Measurements from ENCODE around the gene FBRS.

Gene FBRS

DNA sequence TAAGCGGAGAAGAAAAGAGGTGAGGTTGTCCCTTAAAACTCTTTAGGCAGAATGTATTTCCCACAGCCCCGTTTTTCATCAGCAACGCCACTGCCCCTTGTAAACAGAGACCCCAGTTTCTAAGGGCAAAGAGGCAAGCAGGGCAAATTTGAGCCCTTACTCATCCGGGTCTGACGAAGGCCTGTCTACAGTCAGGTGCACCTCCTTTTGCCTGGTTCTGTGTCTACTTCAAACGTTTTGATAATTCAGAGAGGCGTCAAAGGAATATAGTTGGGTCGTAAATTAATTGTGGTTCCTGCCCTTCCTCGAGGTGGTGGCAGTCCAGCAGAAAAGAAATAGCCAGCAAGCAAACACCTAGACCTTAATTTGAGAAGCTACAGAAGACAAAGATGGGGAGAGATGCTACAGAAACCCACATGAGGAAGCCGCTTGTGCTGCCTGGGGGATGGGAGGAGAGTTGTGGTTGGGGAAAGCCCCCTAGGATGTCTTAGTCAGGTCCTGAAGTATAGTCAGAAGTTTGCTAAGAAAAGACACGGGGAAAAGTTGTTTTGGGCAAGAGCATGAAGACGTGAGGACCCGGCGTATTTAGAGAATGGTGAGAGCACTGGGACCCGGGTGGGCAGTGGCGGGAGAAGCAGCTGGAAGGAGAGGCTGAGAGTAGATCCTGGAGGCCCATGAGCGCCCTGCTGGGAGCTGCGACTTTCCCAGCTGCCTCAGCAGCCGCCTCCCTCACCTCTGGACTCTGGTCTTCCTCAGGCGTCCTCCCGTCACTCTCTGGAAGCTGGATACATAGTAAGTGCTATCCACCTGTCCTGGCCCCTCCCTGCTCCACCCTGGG, 2.4 kb downstream of the FBRS start:
- Mint-ChIP-seq H3K36me3 (ENCODE audit: low read depth) (peaks cover 45% of the 10 kb centered on the region), H3K4me1 (peaks cover 36% of the 10 kb centered on the region), H3K4me3 (peak overlapping the region; percentile 71 to 86 (median 83)), H3K9me3 (no peaks in the 10 kb centered on the region), H3K27ac (peak overlapping the region; percentile 49 to 73 (median 62)), H3K27me3 (ENCODE audit: low read depth) (peaks cover 4% of the 10 kb centered on the region)
- TF ChIP-seq, protein P1, sequence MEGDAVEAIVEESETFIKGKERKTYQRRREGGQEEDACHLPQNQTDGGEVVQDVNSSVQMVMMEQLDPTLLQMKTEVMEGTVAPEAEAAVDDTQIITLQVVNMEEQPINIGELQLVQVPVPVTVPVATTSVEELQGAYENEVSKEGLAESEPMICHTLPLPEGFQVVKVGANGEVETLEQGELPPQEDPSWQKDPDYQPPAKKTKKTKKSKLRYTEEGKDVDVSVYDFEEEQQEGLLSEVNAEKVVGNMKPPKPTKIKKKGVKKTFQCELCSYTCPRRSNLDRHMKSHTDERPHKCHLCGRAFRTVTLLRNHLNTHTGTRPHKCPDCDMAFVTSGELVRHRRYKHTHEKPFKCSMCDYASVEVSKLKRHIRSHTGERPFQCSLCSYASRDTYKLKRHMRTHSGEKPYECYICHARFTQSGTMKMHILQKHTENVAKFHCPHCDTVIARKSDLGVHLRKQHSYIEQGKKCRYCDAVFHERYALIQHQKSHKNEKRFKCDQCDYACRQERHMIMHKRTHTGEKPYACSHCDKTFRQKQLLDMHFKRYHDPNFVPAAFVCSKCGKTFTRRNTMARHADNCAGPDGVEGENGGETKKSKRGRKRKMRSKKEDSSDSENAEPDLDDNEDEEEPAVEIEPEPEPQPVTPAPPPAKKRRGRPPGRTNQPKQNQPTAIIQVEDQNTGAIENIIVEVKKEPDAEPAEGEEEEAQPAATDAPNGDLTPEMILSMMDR (IDR thresholded peaks at IDR 0.05; ENCODE audit: unreplicated experiment in 3 of 3): no peak

DNA sequence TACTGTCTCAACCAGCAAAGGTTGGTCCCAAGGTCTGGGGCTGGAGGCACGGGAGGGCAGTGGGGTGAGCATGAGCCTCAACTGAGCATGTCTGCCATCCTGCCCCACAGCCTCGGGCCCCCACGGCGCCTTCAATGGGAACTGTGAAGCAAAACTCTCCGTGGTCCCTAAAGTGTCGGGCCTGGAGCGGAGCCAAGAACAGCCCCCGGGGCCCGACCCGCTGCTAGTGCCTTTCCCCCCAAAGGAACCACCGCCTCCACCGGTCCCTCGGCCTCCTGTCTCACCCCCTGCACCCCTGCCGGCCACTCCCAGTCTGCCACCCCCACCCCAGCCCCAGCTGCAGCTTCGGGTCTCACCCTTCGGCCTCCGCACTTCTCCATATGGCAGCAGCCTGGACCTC, 4.2 kb downstream of the FBRS start:
- H3K27me3 Mint-ChIP-seq (ENCODE audit: low read depth): peaks cover 4% of the 10 kb centered on the region
- TF ChIP-seq, protein P1 (IDR thresholded peaks at IDR 0.05; ENCODE audit: unreplicated experiment in 3 of 3): no peak
- peaks cover 51% of the 10 kb centered on the region for H3K36me3 Mint-ChIP-seq (ENCODE audit: low read depth)
- H3K9me3 Mint-ChIP-seq: no peaks in the 10 kb centered on the region
- peak overlapping the region; percentile 71 to 86 (median 83) for H3K4me3 Mint-ChIP-seq
- H3K27ac Mint-ChIP-seq: no peak overlapping the region
- H3K4me1 Mint-ChIP-seq: peaks cover 32% of the 10 kb centered on the region

DNA sequence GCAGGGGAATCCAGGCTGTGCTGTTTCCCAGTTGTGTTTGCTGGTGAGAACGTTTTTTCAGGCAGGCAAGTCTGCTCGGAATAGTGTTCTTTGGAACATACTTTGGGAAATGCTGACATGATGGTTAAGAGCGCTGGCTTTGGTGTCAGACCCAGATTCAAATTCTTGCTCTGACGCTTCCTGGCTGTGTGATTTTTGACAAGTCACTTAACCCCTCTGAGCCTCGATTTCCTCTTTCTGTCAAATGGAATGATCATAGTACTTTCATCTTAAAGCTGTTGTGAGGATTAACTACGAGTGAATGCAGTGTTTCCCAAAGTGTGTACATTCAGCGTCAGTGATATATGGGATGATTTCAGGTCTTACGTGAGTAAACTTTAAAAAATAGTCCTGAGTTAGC, 4.8 kb downstream of the FBRS start:
- no peaks in the 10 kb centered on the region for H3K9me3 Mint-ChIP-seq
- H3K4me3 Mint-ChIP-seq: peak overlapping the region; percentile 31 to 74 (median 51)
- H3K36me3 Mint-ChIP-seq (ENCODE audit: low read depth): peaks cover 56% of the 10 kb centered on the region
- H3K27ac Mint-ChIP-seq: peak overlapping the region in 1 of 3 experiments; percentile 64
- H3K4me1 Mint-ChIP-seq: peaks cover 30% of the 10 kb centered on the region
- peaks cover 4% of the 10 kb centered on the region for H3K27me3 Mint-ChIP-seq (ENCODE audit: low read depth)
- TF ChIP-seq, protein P1 (IDR thresholded peaks at IDR 0.05; ENCODE audit: unreplicated experiment in 3 of 3): no peak

DNA sequence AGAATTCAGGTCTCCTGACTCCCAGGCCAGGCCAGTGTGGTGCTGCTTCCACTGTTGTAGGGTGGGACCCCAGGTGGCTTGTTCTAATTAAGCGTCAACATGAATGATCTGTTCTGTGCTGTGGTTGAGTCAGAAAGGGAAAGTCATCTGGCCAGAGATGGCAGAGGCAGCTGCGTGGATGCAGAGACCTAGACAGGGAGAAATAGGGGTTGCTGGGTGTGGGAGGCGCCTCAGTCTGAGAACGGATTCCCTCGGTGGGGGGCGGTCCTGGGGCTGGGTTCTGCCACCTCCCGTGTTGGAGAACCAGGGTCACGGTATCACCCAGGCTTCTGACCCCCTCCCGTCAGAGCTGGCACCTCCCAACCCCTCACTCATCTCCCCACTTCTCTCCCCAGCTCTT, 5.6 kb downstream of the FBRS start:
- TF ChIP-seq, protein P1 (IDR thresholded peaks at IDR 0.05; ENCODE audit: unreplicated experiment in 3 of 3): no peak
- Mint-ChIP-seq H3K9me3 (no peaks in the 10 kb centered on the region), H3K27ac (peak overlapping the region in 1 of 3 experiments; percentile 56), H3K36me3 (ENCODE audit: low read depth) (peaks cover 58% of the 10 kb centered on the region), H3K4me1 (peaks cover 30% of the 10 kb centered on the region), H3K27me3 (ENCODE audit: low read depth) (peaks cover 4% of the 10 kb centered on the region), H3K4me3 (peak overlapping the region; percentile 34 to 64 (median 41))

DNA sequence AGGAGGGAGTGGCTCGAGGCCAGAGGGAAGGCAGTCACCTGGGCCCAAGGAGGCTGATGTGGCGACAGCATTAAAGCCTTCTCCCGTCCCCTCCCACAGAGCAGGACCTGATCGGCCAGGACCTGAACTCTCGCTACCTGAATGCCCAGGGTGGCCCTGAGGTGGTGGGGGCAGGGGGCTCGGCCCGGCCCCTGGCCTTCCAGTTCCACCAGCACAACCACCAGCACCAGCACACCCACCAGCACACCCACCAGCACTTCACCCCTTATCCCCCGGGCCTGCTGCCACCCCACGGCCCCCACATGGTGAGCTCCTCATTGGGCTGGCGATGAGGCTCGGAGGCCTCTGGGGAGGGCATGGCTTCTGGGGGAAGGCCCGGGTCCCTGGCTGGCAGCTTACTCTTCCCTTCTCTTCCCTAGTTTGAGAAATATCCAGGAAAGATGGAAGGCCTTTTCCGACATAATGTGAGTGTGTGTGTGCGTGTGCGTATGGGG, 6.4 kb downstream of the FBRS start:
- TF ChIP-seq, protein P1 (IDR thresholded peaks at IDR 0.05; ENCODE audit: unreplicated experiment in 3 of 3): no peak
- Mint-ChIP-seq H3K36me3 (ENCODE audit: low read depth) (peaks cover 56% of the 10 kb centered on the region), H3K4me3 (no peak overlapping the region), H3K27ac (no peak overlapping the region), H3K9me3 (no peaks in the 10 kb centered on the region), H3K4me1 (peaks cover 30% of the 10 kb centered on the region), H3K27me3 (ENCODE audit: low read depth) (peaks cover 4% of the 10 kb centered on the region)
